Fibroblast of peridontal ligament (primary cell): Measurements from ENCODE around the gene GPC6.

Experiments used
- DNase-seq: peaks from one replicate; pipeline ENCODE4 v3.0.0-alpha.2; 2010; ENCODE audit errors: extremely low read depth

GPC6 gene

GRCh38 chr13:93964146-93964512 lies 737.5 kb downstream of the GPC6 start:
- DNase-seq, result no peak

DNA sequence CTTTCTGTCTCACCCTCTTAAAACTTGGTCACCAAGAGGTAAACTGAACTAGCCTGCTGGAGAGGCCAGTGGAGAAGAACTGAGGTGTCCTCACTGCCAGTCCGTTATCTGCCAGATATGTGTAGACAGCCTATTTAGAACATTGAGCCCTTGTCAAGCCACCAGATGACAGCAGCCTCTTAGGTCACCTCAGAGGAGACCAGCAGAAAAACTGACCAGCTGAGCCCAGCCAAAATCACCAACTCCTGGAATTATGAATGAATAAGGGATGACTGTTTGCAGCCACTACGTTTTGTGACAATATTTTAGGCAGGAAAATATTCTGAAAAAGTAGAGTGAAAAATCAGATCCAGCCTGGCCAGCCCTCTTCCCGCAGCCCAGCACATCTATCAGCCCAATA lies 739.0 kb downstream of the GPC6 start:
- DNase-seq, result no peak

DNA sequence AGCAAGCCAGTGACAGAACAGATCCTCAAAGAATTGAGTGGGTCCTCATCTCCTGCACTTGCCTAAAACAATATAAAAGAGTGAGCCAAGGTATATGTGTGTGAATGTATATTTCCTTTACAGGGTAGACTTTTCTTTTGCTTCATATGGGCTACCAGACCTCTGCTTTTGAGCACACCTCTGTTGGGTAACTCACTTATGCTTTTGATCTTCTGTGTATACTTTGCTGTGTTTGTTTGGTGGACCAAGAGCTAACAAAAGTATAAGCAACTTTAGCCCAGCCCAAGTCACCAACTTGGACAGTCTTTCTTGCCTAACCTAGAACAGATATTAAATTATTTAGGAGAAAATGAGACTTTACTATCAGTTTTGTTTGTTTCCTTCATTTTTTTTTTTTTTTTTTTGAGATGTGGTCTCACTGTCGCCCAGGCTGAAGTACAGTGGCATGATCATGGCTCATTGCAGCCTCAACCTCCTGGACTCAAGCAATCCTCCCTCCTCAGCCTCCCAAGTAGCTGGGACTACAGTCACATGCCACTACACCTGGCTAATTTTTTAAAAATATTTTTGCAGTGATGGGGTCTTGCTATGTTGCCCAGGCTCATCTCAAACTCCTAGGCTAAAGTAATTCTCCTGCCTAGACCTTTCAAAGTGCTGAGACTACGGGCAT lies 739.8 kb downstream of the GPC6 start:
- no peak for DNase-seq

- DNase-seq, result no peak
Observed at GRCh38 chr13:93967286-93967685, 740.7 kb downstream of the GPC6 start.

DNA sequence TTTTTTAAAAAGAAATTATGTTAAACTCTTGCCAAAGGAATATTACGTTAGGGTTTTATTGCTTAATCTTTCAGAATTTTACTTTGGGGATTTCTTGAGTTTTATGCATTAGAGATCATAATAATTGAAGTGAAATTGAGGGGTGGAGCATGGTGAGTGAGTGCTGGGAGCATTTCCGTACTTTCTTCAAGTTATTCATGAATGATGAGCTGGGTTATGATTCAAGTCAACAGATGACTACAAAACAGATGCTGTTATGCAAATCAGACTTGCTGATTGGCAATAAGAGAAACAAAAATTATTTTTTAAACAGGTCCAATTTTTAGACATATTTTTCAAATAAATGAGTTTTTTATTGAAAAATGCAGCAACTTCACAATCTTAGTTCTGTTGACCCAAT lies 748.6 kb downstream of the GPC6 start:
- DNase-seq, result no peak

DNA sequence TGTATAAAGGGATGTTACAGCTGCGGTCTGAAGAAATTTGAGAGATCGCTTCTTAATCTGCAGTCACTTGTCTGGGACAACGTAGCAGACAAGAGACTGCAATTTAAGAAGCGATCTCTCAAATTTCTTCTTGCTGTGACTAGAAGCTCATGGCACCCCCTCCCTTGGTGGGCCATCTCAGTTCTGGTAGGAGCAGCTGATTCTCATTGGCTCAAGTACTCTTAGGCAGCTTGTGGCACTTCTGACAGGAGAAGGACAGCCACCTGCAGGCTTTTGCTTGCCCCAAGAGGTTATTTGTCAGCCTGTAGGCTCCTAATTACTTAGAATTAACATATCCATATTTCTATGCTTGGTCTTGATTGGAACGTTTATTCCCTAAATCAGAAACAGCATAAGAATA lies 749.9 kb downstream of the GPC6 start:
- no peak for DNase-seq

- DNase-seq, result peak; percentile 23
Observed at GRCh38 chr13:93977986-93978385, 751.4 kb downstream of the GPC6 start.

GRCh38 chr13:93981426-93981977 lies 754.9 kb downstream of the GPC6 start:
- no peak for DNase-seq

- DNase-seq, result peak; percentile 44
Observed at GRCh38 chr13:93982179-93982918, 755.7 kb downstream of the GPC6 start.

GRCh38 chr13:93984052-93984451 lies 757.4 kb downstream of the GPC6 start:
- DNase-seq, result no peak

- DNase-seq, result no peak
Observed at GRCh38 chr13:93984876-93985275, 758.3 kb downstream of the GPC6 start.

DNA sequence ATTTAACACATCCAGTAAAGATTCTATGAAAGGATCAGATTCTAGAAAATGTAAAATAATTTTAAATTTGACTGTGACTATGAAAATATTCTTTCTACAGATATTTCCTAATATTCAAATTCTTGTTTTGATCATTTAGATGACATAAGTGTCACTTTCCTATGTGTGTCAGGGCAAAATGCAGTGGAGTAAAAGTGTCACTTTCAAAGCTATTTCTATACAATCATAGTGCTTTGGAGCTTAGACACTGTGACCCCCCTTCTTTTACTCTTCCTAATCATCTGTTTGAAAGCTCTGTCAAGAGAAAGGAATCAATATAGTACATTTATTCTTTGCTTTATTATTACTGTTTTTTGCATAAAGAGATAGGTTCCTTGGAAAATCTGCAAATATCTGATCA lies 760.9 kb downstream of the GPC6 start:
- no peak for DNase-seq

- no peak for DNase-seq
Observed at GRCh38 chr13:93991569-93991968, 765.0 kb downstream of the GPC6 start.

GRCh38 chr13:93996481-93996880 lies 769.9 kb downstream of the GPC6 start:
- no peak for DNase-seq

DNA sequence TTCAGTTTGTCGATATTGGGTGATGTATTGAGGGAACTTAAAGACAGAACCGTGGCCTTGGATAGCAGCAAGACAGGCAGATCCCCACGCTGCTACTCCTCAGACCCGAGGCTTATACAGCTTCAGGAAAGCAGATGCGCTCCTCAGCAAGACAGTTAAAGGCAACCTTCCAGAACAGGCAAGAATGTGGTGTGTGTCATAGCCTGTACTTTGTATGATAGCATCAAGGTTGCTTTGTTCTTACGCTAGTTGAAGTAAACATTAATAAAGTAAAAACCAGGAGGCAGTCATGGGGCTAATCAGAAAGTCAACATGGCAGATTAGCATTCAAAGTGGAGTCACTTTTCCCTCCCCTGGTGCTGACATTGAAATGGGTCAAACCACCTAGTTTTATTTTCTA lies 779.7 kb downstream of the GPC6 start:
- DNase-seq, result no peak

GRCh38 chr13:94007072-94007471 lies 780.5 kb downstream of the GPC6 start:
- no peak for DNase-seq

DNA sequence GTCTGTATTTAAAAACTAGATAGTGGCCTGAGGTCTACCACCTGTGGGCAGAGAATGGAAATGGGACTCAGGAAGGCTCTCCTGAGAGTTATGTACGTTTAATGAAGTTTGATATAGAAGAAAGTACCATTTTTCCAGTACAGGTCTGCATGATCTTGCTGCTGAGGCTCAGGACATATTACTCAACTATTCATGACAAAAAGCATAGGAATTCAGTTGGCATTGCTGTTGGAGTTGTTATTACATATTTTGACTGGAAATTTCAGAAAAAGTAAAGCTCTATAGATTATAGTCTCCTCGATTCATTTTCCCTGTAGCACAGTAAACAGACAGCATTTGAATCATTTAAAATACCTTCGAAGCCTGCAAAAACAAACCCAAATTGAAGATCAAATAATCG lies 783.1 kb downstream of the GPC6 start:
- DNase-seq, result peak; percentile 75

GRCh38 chr13:94014461-94014860 lies 787.9 kb downstream of the GPC6 start:
- DNase-seq, result no peak

GRCh38 chr13:94020426-94020825 lies 793.8 kb downstream of the GPC6 start:
- no peak for DNase-seq

GRCh38 chr13:94020833-94021232 lies 794.2 kb downstream of the GPC6 start:
- DNase-seq, result peak; percentile 42

DNA sequence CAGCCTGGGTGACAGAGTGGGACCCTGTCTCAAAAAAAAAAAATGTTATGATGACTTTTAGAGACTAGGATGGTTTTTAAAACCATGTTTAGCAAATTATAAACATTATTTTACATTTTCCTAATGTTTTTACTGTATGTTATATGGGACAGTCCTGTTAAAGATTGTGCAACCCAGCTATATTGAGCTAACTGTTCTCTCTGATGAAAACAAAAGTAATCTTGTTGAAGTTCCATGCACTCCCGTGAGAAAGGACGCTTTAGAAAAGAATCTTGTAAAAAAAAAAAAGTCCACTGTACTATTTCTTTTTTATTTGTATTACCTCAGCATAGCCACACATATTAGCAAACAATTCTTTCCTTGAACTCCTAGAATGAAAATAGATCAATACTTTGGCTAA lies 801.6 kb downstream of the GPC6 start:
- DNase-seq, result peak; percentile 49

DNA sequence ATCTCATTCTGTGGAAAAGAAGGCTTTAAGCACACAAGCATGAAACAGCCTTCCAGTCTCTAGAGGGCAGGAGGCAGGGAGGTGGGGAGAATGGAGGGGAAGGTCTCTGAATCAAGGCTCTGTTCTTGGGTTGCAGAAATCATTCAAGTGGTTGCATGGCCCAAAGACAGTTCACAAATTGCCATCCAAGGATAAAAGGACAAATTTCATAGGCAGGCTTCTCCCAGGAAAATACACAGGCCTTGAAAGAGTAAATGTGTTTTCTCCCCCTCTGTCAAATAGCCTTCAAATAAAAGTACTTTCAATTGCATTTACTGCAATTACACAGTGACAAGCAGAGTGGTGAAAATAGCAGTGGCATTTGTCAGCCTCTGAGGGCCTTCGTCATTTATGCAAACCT lies 802.0 kb downstream of the GPC6 start:
- DNase-seq, result peak; percentile 8

GRCh38 chr13:94030415-94031119 lies 804.0 kb downstream of the GPC6 start:
- DNase-seq, result no peak
